Testis (tissue), 2 donors: ENCODE results near the gene SETD5.

Source experiments
- POLR2A ChIP-seq: fragments of 450-650 bp; IDR thresholded peaks from one replicate; pipeline ENCODE4 v1.6.1; 2017; ENCODE audit warnings: antibody characterized with exemption, mild to moderate bottlenecking, moderate library complexity
- TF ChIP-seq, protein P1 (sequence below), 3 experiments: fragments of 450-650 bp in 2 of 3; fragments of 200-600 bp in 1 of 3; sonication (generic) in 1 of 3; IDR thresholded peaks; one replicate each; pipeline ENCODE4 v1.5.1; 2016 to 2019; ENCODE audit warnings: antibody characterized with exemption in 3 of 3, mild to moderate bottlenecking in 2 of 3, moderate library complexity in 1 of 3

DNA sequence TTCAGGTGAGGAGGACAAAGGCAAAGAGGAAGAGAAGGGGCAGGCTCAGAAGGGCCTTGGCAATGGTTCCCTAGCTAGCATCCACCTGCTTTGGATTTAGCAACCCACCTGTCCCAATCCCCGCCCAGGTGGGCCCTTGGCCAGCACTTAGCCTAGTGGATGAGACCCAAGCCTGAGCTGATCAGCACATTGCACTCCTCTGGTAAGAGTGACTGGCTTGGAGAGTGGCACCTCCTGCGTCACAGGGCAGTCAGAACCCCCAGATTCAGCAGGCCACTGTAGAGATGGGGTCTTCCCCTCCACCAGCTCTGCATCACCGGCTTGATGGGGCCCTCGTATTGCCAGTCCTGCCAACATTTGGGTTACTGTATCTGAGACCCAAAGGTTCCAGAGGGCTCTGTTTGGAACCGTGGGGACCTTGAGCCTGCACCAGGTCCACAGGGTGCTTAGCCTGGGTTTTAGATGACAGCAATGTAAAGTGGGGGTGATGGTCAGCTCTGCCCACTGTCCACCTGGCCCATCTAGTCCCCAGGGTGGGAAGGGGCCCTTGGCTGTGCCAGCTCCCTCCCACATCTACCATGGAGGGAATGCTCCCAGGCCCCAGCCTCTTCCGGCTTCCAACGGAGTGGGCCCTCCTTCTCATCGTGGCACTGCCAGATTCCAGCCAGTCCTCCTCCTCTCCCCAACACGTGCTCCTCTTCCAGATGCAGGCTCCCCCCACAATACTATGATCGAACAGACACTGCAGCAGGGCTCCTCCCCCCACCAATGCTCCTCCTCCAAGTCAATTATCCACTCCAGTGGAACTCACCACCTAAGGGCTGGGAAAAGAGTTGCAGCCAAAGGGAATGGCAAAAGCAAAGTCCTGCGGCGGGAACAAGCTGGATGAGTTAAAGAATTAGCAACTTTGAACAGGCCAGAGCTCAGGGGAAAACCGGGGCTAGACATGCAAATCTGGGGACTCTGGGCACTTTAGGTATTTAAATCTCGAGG is 110.5 kb downstream of the SETD5 start:
- TF ChIP-seq POLR2A, result no peak
- TF ChIP-seq, protein P1, sequence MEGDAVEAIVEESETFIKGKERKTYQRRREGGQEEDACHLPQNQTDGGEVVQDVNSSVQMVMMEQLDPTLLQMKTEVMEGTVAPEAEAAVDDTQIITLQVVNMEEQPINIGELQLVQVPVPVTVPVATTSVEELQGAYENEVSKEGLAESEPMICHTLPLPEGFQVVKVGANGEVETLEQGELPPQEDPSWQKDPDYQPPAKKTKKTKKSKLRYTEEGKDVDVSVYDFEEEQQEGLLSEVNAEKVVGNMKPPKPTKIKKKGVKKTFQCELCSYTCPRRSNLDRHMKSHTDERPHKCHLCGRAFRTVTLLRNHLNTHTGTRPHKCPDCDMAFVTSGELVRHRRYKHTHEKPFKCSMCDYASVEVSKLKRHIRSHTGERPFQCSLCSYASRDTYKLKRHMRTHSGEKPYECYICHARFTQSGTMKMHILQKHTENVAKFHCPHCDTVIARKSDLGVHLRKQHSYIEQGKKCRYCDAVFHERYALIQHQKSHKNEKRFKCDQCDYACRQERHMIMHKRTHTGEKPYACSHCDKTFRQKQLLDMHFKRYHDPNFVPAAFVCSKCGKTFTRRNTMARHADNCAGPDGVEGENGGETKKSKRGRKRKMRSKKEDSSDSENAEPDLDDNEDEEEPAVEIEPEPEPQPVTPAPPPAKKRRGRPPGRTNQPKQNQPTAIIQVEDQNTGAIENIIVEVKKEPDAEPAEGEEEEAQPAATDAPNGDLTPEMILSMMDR (IDR thresholded peaks at IDR 0.05), result no peak
